Neutrophil (primary cell): ENCODE results near the gene MLLT10.

Source experiments
- H3K27ac ChIP-seq: fragments of 200-600 bp; sonication (generic); 2 replicates; pipeline ENCODE4 v1.5.1; 2016; ENCODE audit warnings: mild to moderate bottlenecking, moderate library complexity
- H3K27me3 ChIP-seq: fragments of 200-600 bp; sonication (generic); 2 replicates; pipeline ENCODE4 v1.6.0; 2016; ENCODE audit warnings: mild to moderate bottlenecking
- H3K36me3 ChIP-seq: fragments of 200-600 bp; sonication (generic); 2 replicates; pipeline ENCODE4 v1.5.1; 2017
- H3K4me1 ChIP-seq, 2 experiments: fragments of 200-600 bp in 1 of 2; sonication (generic) in 1 of 2; 1 replicate in 1 of 2; 2 replicates in 1 of 2; pipeline versions ENCODE4 v1.5.1 to v1.6.1; 2013 to 2016; ENCODE audit warnings: low read depth in 1 of 2, low read length in 1 of 2, mild to moderate bottlenecking in 1 of 2, moderate library complexity in 1 of 2; ENCODE audit not compliant: control insufficient read depth in 1 of 2, insufficient read depth in 1 of 2
- H3K4me3 ChIP-seq, 2 experiments: fragments of 200-600 bp in 1 of 2; sonication (generic) in 1 of 2; 1 replicate in 1 of 2; 2 replicates in 1 of 2; pipeline ENCODE4 v1.5.1; 2013 to 2016; ENCODE audit warnings: low read depth in 1 of 2, low read length in 1 of 2, mild to moderate bottlenecking in 1 of 2, moderate library complexity in 1 of 2
- H3K9me3 ChIP-seq: fragments of 200-600 bp; sonication (generic); 2 replicates; pipeline ENCODE4 v1.5.1; 2016
- CTCF ChIP-seq: fragments of 200-600 bp; sonication (generic); IDR thresholded peaks from 2 replicates; pipeline ENCODE4 v1.5.1; 2016; ENCODE audit warnings: antibody characterized with exemption

MLLT10 gene

GRCh38 chr10:21509341-21510240, 24.4 kb upstream of the MLLT10 start:
- H3K9me3 ChIP-seq: no peaks in the 10 kb centered on the region

GRCh38 chr10:21510241-21511094, 23.6 kb upstream of the MLLT10 start:
- Histone ChIP-seq H3K27ac (no peak overlapping the region), H3K4me1 (peaks cover 23 to 27% of the 10 kb centered on the region in 2 experiments)

More at GRCh38 chr10:21509341-21510240, 24.4 kb upstream of the MLLT10 start:
- Histone ChIP-seq H3K27ac (no peak overlapping the region), H3K36me3 (no peaks in the 10 kb centered on the region), H3K4me3 (peak overlapping the region in 1 of 2 experiments; percentile 53), H3K4me1 (peaks cover 23 to 27% of the 10 kb centered on the region in 2 experiments), H3K27me3 (peaks cover 57% of the 10 kb centered on the region)
- no peak for TF ChIP-seq CTCF

GRCh38 chr10:21511095-21511570, 22.9 kb upstream of the MLLT10 start:
- peaks cover 20 to 26% of the 10 kb centered on the region in 2 experiments for H3K4me1 ChIP-seq
- H3K27me3 ChIP-seq: peaks cover 73% of the 10 kb centered on the region
- no peak for TF ChIP-seq CTCF
- H3K36me3 ChIP-seq: no peaks in the 10 kb centered on the region
- H3K27ac ChIP-seq: no peak overlapping the region
- H3K4me3 ChIP-seq: no peak overlapping the region
- no peaks in the 10 kb centered on the region for H3K9me3 ChIP-seq

More at GRCh38 chr10:21510241-21511094, 23.6 kb upstream of the MLLT10 start:
- Histone ChIP-seq H3K36me3 (no peaks in the 10 kb centered on the region), H3K27me3 (peaks cover 66% of the 10 kb centered on the region), H3K9me3 (no peaks in the 10 kb centered on the region), H3K4me3 (peak overlapping the region in 1 of 2 experiments; percentile 53)
- TF ChIP-seq CTCF: no peak

GRCh38 chr10:21511946-21512572, 22.0 kb upstream of the MLLT10 start:
- no peak for TF ChIP-seq CTCF
- Histone ChIP-seq H3K27ac (no peak overlapping the region), H3K4me3 (no peak overlapping the region), H3K4me1 (peaks cover 18 to 22% of the 10 kb centered on the region in 2 experiments), H3K9me3 (no peaks in the 10 kb centered on the region), H3K36me3 (no peaks in the 10 kb centered on the region), H3K27me3 (peaks cover 82% of the 10 kb centered on the region)
